PC-3 (cell line): ENCODE results near the gene CCDC187. TPM values are rescaled to one million over a fixed set of nuclear protein-coding genes. Genes with fewer than 3 reads are reported as not detected.

Experiments used
- ATAC-seq: fragments of 200-7000 bp; cut with Tn5 transposase; 2 replicates; pipeline ENCODE4 v1.9.1; 2020; ENCODE audit warnings: mild to moderate bottlenecking, moderate library complexity
- BruUV-seq: library from RNA; stranded (reverse); fragments of 400-500 nt; replicated peaks from 2 replicates; lab custom pipeline; 2021; lab: Mats Ljungman, UMichigan
- CTCF ChIA-PET: fragments of 300-600 bp; sonication (Branson Sonifier 250); formaldehyde crosslinking; loops from one replicate; lab custom pipeline; 2022; ENCODE audit warnings: antibody characterized with exemption; lab: Charles Lee
- POLR2A ChIA-PET: fragments of 300-600 bp; sonication (Branson Sonifier 250); formaldehyde crosslinking; loops from one replicate; lab custom pipeline; 2022; ENCODE audit warnings: antibody characterized with exemption; ENCODE audit not compliant: unreplicated experiment; lab: Charles Lee
- DNase-seq: peaks from one replicate; pipeline ENCODE4 v3.0.0-alpha.2; 2015
- H2AFZ ChIP-seq: fragments of 300-600 bp; sonication (generic); 2 replicates; pipeline ENCODE4 v1.6.0; 2016; ENCODE audit warnings: antibody characterized with exemption, low read length
- H3F3A ChIP-seq: fragments of 300-600 bp; sonication (generic); one replicate; pipeline ENCODE4 v1.6.0; 2017; ENCODE audit warnings: antibody characterized with exemption, low read length, control low read depth, mild to moderate bottlenecking; ENCODE audit not compliant: unreplicated experiment
- H3K27ac ChIP-seq: fragments of 300-600 bp; sonication (generic); 2 replicates; pipeline ENCODE4 v1.5.1; 2016; ENCODE audit warnings: mild to moderate bottlenecking, low read length
- H3K27me3 ChIP-seq: fragments of 300-600 bp; sonication (generic); 2 replicates; pipeline ENCODE4 v1.6.1; 2016; ENCODE audit warnings: low read length, mixed read lengths
- H3K36me3 ChIP-seq: fragments of 300-600 bp; sonication (generic); 2 replicates; pipeline ENCODE4 v1.6.1; 2016; ENCODE audit warnings: low read depth, mixed run types, low read length, mixed read lengths
- H3K4me1 ChIP-seq: fragments of 300-600 bp; sonication (generic); 2 replicates; pipeline ENCODE4 v1.5.1; 2016; ENCODE audit warnings: low read length; ENCODE audit not compliant: insufficient read depth
- H3K4me2 ChIP-seq: fragments of 300-600 bp; sonication (generic); 2 replicates; pipeline ENCODE4 v1.6.0; 2016; ENCODE audit warnings: low read length
- H3K4me3 ChIP-seq: fragments of 300-600 bp; sonication (generic); 2 replicates; pipeline ENCODE4 v1.5.1; 2016; ENCODE audit warnings: mild to moderate bottlenecking, low read length, mixed read lengths
- H3K79me2 ChIP-seq: fragments of 300-600 bp; sonication (generic); 2 replicates; pipeline ENCODE4 v1.6.1; 2017; ENCODE audit warnings: low read length, mixed read lengths
- H3K9ac ChIP-seq: fragments of 300-600 bp; sonication (generic); 2 replicates; pipeline ENCODE4 v1.6.0; 2016; ENCODE audit warnings: mild to moderate bottlenecking, low read length
- H3K9me2 ChIP-seq: fragments of 300-600 bp; sonication (generic); replicated peaks from 2 replicates; pipeline ENCODE4 v1.6.1; 2016; ENCODE audit warnings: mixed run types, low read length, mixed read lengths
- H3K9me3 ChIP-seq: fragments of 300-600 bp; sonication (generic); 2 replicates; pipeline ENCODE4 v1.6.1; 2016; ENCODE audit warnings: low read length, mixed read lengths
- H4K20me1 ChIP-seq: fragments of 300-600 bp; sonication (generic); 2 replicates; pipeline ENCODE4 v1.6.1; 2016; ENCODE audit warnings: low read length, mixed read lengths
- EZH2 ChIP-seq: fragments of 300-600 bp; sonication (generic); IDR thresholded peaks from one replicate; pipeline ENCODE4 v1.6.1; 2017; ENCODE audit warnings: antibody characterized with exemption, mild to moderate bottlenecking, low read length; ENCODE audit not compliant: unreplicated experiment
- EZH2phosphoT487 ChIP-seq: fragments of 300-600 bp; sonication (generic); IDR thresholded peaks from 2 replicates; pipeline ENCODE4 v1.6.1; 2018; ENCODE audit warnings: mild to moderate bottlenecking, antibody characterized with exemption, low read length, borderline replicate concordance
- intact Hi-C: fragments of 100-400 bp; cut with micrococcal nuclease; formaldehyde crosslinking; loops from 2 replicates; pipeline ENCODE4 v1.9.0; 2023
- total RNA-seq: library from RNA; depleted of rRNA; stranded (reverse); fragments of >200 nt; gene quantifications from 2 replicates; pipeline ENCODE4 v1.2.3, GENCODE V29; 2014
- TF ChIP-seq, protein P1 (sequence below): fragments of 300-600 bp; sonication (generic); conservative IDR thresholded peaks from 2 replicates; pipeline ENCODE4 v1.5.1; 2017; ENCODE audit warnings: antibody characterized with exemption, low read depth, mild to moderate bottlenecking, low read length

CCDC187 gene
- total RNA-seq, 1 experiment from 2014 or later = 0.04 TPM

DNA sequence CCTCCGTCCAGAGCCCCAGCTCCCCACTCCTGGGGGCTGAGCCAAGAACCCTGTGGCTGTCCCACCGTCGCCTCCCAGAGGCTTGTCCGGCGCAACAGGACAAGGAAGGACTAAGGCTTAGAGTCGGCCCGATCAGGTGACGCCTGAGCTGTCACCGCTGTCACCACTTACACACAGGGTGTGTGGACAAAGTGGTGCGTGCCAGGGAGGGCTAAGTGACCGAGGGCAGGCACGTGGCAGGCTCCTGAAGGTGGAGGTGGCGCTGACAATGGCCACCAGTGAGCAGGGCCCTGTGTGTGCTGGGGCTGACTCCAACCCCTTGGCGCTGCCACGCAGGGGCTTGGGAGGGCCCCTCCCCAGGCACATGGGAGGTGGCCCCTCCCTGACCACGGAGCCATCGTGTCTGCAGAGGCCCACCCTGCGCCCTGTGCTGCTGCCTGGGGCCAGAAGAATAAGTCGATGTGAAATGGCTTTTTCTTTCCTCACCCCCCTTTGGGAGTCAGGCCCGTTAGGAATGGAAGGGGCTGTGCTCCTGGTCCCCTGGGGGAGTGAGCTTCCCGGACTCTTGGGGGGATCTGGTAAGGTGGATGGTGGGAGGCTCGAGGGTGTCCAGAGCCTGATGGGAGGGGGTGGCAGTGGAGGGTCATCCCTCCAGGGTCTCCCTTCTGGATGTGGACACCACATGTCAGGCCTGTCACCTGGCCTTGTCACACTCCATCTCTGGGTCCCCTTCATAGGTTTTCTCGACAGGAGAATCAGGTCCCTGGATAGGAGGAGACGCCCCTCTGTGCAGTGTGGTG, 20.8 kb upstream of the CCDC187 start:
- no peak overlapping the region for H3K4me3 ChIP-seq
- POLR2A ChIA-PET = no interaction called here
- peaks cover 18% of the 10 kb centered on the region for H3K79me2 ChIP-seq
- H3K9ac ChIP-seq = no peak overlapping the region
- no peaks in the 10 kb centered on the region; the same call in 1 of the 2 replicates for H4K20me1 ChIP-seq
- H3K36me3 ChIP-seq = no peaks in the 10 kb centered on the region
- H3F3A ChIP-seq = no peaks in the 10 kb centered on the region
- peaks cover 8% of the 10 kb centered on the region for H3K4me1 ChIP-seq
- ATAC-seq = no peak
- no peaks in the 10 kb centered on the region for H3K9me2 ChIP-seq
- H3K27ac ChIP-seq = no peak overlapping the region
- no peaks in the 10 kb centered on the region for H3K27me3 ChIP-seq
- H3K4me2 ChIP-seq = no peak overlapping the region
- no peaks in the 10 kb centered on the region for H3K9me3 ChIP-seq
- H2AFZ ChIP-seq = no peak overlapping the region
- intact Hi-C loops = no loop called here
- no peak for DNase-seq
- CTCF ChIA-PET = no interaction called here
- BruUV-seq = no TSS peak
- TF ChIP-seq, protein P1, sequence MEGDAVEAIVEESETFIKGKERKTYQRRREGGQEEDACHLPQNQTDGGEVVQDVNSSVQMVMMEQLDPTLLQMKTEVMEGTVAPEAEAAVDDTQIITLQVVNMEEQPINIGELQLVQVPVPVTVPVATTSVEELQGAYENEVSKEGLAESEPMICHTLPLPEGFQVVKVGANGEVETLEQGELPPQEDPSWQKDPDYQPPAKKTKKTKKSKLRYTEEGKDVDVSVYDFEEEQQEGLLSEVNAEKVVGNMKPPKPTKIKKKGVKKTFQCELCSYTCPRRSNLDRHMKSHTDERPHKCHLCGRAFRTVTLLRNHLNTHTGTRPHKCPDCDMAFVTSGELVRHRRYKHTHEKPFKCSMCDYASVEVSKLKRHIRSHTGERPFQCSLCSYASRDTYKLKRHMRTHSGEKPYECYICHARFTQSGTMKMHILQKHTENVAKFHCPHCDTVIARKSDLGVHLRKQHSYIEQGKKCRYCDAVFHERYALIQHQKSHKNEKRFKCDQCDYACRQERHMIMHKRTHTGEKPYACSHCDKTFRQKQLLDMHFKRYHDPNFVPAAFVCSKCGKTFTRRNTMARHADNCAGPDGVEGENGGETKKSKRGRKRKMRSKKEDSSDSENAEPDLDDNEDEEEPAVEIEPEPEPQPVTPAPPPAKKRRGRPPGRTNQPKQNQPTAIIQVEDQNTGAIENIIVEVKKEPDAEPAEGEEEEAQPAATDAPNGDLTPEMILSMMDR = no peak; the same call in 1 of the 2 replicates
- TF ChIP-seq EZH2 (no peak), EZH2phosphoT487 (no peak)

DNA sequence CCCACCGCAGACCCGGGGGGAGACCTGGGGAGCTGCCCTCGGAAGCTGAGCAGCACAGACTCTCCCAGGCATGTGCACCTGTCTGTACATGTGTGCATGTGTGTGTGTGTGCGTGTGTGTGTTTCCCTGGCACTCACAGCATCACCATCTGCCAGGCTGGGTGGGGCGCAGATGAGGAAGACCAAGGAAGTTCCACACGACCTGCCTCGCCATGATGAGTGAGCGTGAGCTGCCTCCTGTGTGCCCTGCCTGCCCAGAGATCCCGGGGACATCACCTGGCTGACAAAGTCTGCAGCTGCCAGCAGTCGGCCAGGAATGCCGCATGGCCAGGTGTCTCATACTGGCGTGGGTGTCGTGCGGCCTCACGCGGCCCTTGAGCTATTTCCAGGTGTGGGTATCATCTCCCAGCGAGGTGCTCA, 19.5 kb upstream of the CCDC187 start:
- ChIA-PET CTCF (no interaction called here), POLR2A (no interaction called here)
- no peaks in the 10 kb centered on the region for H3K9me2 ChIP-seq
- no peaks in the 10 kb centered on the region for H3K36me3 ChIP-seq
- H3K27ac ChIP-seq = no peak overlapping the region
- TF ChIP-seq, protein P1 = no peak
- TF ChIP-seq EZH2phosphoT487 = no peak
- TF ChIP-seq EZH2 = no peak
- ATAC-seq (no peak), DNase-seq (no peak)
- no peaks in the 10 kb centered on the region for H3F3A ChIP-seq
- H3K27me3 ChIP-seq = no peaks in the 10 kb centered on the region
- H4K20me1 ChIP-seq = no peaks in the 10 kb centered on the region
- H3K4me3 ChIP-seq = no peak overlapping the region
- H3K4me2 ChIP-seq = no peak overlapping the region
- no TSS peak for BruUV-seq
- no peak overlapping the region for H3K9ac ChIP-seq
- H3K4me1 ChIP-seq = 0 out of 2 replicates have a peak, but pooled peaks cover under 1% of the 10 kb centered on the region
- intact Hi-C loops = no loop called here
- H3K79me2 ChIP-seq = peaks cover 5% of the 10 kb centered on the region
- H2AFZ ChIP-seq = no peak overlapping the region
- H3K9me3 ChIP-seq = no peaks in the 10 kb centered on the region

DNA sequence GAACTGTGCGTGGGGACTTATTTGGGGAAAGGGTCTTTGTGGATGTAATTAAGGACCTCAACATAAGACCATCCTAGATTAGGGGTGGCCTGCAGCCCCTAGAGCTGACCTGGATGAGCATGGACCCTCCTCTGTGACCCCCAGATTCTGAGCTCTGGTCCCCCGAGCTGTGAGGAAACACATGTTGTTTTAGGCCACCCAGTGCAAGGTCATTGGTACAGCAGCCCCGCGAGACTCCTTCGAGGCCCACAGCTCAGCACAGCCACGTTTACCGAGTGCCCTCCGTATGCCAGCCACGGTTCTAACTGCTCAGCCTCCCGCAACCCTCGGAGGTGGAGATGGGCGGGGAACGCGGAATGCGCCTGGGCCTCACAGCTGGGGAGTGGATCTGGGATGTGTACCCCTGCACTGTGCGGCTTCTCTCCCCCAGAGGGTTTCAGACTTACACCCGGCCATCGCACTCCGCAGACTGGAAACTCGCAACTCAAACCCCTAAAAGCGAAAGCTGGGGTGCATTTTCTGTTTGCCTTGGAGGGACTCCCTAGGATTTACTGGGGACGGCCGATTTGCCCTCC, 18.9 kb upstream of the CCDC187 start:
- ATAC-seq (no peak), DNase-seq (no peak)
- H4K20me1 ChIP-seq = no peaks in the 10 kb centered on the region
- ChIA-PET POLR2A (no interaction called here), CTCF (no interaction called here)
- no peak overlapping the region for H3K9ac ChIP-seq
- no peaks in the 10 kb centered on the region for H3K27me3 ChIP-seq
- no peak overlapping the region for H3K4me3 ChIP-seq
- no peak for TF ChIP-seq EZH2phosphoT487
- TF ChIP-seq, protein P1 = no peak
- TF ChIP-seq EZH2 = no peak
- H3K79me2 ChIP-seq = no peaks in the 10 kb centered on the region
- intact Hi-C loops = no loop called here
- H3K4me1 ChIP-seq = no peaks in the 10 kb centered on the region
- no peaks in the 10 kb centered on the region for H3K9me3 ChIP-seq
- no peak overlapping the region for H3K27ac ChIP-seq
- H2AFZ ChIP-seq = no peak overlapping the region
- no TSS peak for BruUV-seq
- H3K9me2 ChIP-seq = no peaks in the 10 kb centered on the region
- H3K4me2 ChIP-seq = no peak overlapping the region
- H3F3A ChIP-seq = no peaks in the 10 kb centered on the region
- no peaks in the 10 kb centered on the region for H3K36me3 ChIP-seq
